ENCODE measurements around the gene SLC25A53.

DNA sequence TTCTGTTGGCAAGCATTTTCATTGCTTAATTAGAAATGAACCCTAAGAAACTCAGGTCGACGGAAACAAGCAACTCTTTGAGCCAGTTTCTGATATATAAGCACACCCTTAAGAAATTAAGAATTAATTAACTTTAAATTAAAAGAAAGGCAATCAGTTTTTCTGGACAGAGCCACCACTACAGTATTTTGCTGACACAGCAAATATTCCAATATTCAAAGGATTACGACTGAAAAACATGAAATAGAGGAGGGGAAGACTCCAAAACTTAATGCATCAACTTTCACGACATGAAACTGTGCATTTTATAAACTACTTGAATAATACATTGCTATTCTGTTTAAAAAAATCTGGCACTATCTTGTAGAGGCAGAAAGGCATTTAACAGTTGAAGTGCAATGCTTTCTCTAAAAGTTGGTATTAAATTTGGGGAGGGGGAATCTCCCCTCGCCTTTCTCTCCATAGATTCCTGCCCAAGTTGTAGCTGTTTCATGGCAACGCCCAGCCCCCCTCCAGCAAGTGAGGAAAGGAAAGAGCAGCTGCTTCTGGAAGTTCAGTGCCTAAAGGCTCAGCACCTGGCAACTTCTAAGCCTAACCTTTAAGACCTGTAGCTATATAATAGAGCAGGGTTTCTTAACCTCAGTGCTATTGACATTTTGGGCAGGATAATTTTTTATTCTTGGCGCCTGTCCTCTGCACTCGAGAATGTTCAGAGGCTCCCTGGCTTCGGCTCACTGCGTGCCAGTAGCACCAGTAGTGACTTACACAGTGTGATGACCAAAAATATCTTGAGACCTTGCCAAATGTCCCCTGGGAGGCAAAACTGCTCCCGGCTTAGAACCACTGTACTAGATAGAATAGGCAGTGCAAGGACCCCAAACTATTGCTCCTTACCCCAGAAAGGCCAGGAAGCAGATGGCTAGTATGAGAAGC is 51.2 kb downstream of the SLC25A53 start:
- TF ChIP-seq CTCF (IDR thresholded peaks at IDR 0.05), result no peak
- TF ChIP-seq POLR2A (IDR thresholded peaks at IDR 0.05), result no peak
